Activated CD8-positive, alpha-beta memory T cell treated with anti-CD3 and anti-CD28 coated beads, Interleukin-2, amount 50 U/mL, for 1 hour (primary cell): ENCODE data around the gene RASD1.

Experiments
- DNase-seq: peaks from one replicate; pipeline ENCODE4 v3.0.0-alpha.2; 2020; ENCODE audit errors: extremely low read depth

The RASD1 gene

GRCh38 chr17:17496189-17497064 is at the start of gene RASD1:
Gene RASD1 (minus strand): TSS chr17:17496395. CDS start chr17:17496181, 214 bp downstream.
- no peak for DNase-seq

- DNase-seq, result no peak
Measured at GRCh38 chr17:17545984-17546383, 49.8 kb upstream of the RASD1 start.

- no peak for DNase-seq
Measured at GRCh38 chr17:17545031-17545820, 49.0 kb upstream of the RASD1 start.

- no peak for DNase-seq
Measured at GRCh38 chr17:17542906-17543635, 46.9 kb upstream of the RASD1 start.

GRCh38 chr17:17541640-17542001 is 45.4 kb upstream of the RASD1 start:
- DNase-seq, result no peak

- no peak for DNase-seq
Measured at GRCh38 chr17:17540935-17541639, 44.9 kb upstream of the RASD1 start.

- no peak for DNase-seq
Measured at GRCh38 chr17:17540278-17540906, 44.2 kb upstream of the RASD1 start.

- no peak for DNase-seq
Measured at GRCh38 chr17:17539591-17539990, 43.4 kb upstream of the RASD1 start.

GRCh38 chr17:17538417-17539391 is 42.5 kb upstream of the RASD1 start:
- no peak for DNase-seq

GRCh38 chr17:17537311-17538099 is 41.3 kb upstream of the RASD1 start:
- DNase-seq, result no peak

GRCh38 chr17:17536702-17537101 is 40.5 kb upstream of the RASD1 start:
- DNase-seq, result no peak

- DNase-seq, result no peak
Measured at GRCh38 chr17:17535957-17536356, 39.8 kb upstream of the RASD1 start.

- no peak for DNase-seq
Measured at GRCh38 chr17:17533901-17534441, 37.8 kb upstream of the RASD1 start.

- DNase-seq, result no peak
Measured at GRCh38 chr17:17532991-17533390, 36.8 kb upstream of the RASD1 start.

- no peak for DNase-seq
Measured at GRCh38 chr17:17531156-17531555, 35.0 kb upstream of the RASD1 start.

- DNase-seq, result no peak
Measured at GRCh38 chr17:17528696-17529652, 32.8 kb upstream of the RASD1 start.

- DNase-seq, result no peak
Measured at GRCh38 chr17:17527956-17528500, 31.8 kb upstream of the RASD1 start.
